GM13977 (cell line): ENCODE results near the gene NR1I2.

Source experiments
- DNase-seq: peaks from one replicate; pipeline ENCODE4 v3.0.0; 2012; ENCODE audit warnings: low spot score
- in situ Hi-C: fragments of 300-500 bp; cut with MboI; formaldehyde crosslinking; loops from one replicate; pipeline ENCODE4 v1.12.0; 2022; ENCODE audit warnings: low sequenced_read_pairs, low pct_unique_long_range_greater_than_20kb, mixed read lengths, inconsistent platforms; ENCODE audit not compliant: unreplicated experiment
- TF ChIP-seq, protein P1 (sequence below): IDR thresholded peaks from 2 replicates; pipeline ENCODE4 v1.5.1; 2012; ENCODE audit warnings: mild to moderate bottlenecking, control low read depth; ENCODE audit not compliant: insufficient read depth; ENCODE audit errors: extremely low read depth, missing control alignments

The NR1I2 gene

DNA sequence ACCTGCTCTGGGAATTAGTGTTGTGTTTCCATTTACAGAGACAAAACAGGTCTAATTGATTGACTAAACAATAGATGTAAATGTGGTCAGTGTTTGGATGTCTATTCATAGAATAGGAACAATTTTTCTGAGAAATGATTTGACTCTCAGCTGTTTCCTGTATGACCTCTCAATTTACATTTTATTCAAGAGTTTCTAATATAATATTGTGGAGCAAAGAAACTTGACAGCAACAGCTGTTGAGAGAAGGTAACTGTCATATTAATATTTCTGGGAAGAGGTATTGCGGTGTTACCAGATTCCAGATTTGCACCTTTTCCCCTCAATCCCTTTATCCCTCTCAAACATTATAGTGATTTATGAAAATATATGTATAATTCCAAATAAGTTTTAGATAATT lies 3.7 kb upstream of the NR1I2 start:
- TF ChIP-seq, protein P1, sequence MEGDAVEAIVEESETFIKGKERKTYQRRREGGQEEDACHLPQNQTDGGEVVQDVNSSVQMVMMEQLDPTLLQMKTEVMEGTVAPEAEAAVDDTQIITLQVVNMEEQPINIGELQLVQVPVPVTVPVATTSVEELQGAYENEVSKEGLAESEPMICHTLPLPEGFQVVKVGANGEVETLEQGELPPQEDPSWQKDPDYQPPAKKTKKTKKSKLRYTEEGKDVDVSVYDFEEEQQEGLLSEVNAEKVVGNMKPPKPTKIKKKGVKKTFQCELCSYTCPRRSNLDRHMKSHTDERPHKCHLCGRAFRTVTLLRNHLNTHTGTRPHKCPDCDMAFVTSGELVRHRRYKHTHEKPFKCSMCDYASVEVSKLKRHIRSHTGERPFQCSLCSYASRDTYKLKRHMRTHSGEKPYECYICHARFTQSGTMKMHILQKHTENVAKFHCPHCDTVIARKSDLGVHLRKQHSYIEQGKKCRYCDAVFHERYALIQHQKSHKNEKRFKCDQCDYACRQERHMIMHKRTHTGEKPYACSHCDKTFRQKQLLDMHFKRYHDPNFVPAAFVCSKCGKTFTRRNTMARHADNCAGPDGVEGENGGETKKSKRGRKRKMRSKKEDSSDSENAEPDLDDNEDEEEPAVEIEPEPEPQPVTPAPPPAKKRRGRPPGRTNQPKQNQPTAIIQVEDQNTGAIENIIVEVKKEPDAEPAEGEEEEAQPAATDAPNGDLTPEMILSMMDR: no peak
- in situ Hi-C loops: no loop called here
- no peak for DNase-seq

DNA sequence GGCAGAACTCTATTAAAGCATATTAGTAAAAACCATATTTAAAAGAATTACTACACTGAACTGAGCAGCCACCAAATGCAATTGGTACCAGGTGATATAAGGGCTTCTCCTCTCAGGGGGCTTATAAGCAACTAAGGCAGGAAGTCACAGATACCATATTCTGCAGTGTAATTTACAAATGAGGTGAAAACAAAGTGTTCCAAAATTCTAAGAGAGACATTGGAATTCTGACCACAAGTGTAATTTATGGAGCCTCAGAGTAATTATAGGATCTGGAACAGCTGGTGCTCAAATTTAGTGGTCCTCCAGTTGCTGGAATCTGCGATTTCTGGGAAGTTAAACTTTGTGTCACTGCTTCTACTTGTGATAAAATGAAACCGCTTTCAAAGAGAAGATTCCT lies 3.1 kb upstream of the NR1I2 start:
- TF ChIP-seq, protein P1: no peak
- DNase-seq: no peak
- in situ Hi-C loops: no loop called here

DNA sequence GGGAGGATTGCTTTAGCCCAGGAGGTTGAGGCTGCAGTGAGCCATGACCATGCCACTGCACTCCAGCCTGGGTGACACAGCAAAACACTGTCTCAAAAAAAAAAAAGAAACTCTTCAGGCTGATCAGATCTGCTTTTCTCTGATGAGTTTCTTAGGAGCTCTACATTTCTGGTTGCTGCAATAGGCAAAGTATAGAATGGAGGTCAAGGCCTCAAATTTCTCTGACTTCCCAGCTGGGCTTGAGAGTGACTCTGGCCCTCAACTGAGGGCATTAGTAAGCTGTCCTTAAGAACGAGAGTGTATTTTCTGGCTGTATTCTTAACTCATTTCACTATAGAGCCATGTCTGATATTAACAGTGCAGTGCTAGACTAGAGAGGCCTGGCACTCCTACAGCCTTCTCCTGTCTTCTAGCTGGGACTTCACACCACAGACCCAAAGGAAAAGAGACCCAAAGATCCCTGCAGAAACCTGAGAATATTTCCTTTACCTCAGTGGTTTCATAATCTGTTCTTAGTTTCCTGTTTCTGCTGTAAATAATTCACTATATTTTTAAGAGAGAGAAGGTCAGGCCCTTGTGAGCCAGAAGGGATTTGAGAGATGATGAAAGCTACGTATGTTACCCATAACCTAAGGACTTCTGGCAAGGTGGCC lies 2.0 kb upstream of the NR1I2 start:
- DNase-seq: no peak
- TF ChIP-seq, protein P1: no peak
- in situ Hi-C loops: no loop called here

DNA sequence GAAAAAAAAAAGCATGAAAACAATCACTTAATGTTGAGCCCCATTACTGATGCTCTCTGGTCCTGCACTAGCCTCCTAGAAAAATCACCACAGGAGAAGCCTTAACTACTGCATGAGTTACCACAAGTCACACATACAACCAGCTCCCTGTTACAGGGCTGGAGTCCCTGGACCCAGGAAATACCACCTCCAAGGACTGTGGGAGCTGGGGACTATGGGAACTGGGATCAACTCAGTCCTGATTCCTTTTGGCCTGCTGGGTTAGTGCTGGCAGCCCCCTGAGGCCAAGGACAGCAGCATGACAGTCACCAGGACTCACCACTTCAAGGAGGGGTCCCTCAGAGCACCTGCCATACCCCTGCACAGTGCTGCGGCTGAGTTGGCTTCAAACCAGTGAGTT lies 559 bp downstream of the NR1I2 start:
- TF ChIP-seq, protein P1: no peak
- in situ Hi-C loops: no loop called here
- DNase-seq: no peak

DNA sequence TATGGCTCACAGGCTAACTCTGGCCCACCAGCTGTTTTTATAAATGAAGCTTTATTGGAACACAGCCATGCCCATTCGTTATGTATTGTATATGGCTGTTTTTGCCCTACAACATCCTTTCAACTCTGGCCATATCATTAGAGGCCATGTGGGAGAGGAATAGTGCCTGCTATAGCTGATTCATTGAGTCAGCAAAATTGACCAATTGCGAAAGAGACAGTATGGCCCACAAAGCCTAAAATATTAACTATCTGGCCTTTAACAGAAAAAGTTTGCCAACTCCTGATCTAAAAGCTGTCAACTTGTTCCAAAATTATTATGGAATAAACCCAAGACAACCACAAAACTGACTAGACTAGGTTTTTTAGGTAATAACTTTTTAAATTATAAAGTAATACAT lies 1.4 kb downstream of the NR1I2 start:
- TF ChIP-seq, protein P1: no peak
- in situ Hi-C loops: no loop called here

DNA sequence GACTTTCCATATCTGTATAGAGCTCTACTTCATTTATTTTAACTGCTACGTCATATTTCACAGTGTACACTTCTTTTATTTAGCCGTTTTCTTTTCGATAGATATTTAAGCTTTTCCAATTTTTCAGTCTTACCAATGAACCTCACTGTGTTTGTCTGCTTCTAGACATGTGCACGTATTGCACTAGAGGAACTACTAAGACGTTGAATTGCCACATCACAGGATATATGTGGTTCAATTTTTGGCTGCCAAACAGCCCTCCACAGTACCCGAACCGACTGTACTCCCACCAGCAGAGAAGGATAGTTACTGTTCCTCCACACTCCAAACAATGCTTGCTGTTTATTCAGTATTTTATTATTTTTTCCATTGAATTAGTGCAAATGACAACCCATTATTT lies 2.0 kb downstream of the NR1I2 start:
- no peak for DNase-seq
- in situ Hi-C loops: no loop called here
- TF ChIP-seq, protein P1: no peak

More for the DNA sequence above, 1.4 kb downstream of the NR1I2 start:
- no peak for DNase-seq

DNA sequence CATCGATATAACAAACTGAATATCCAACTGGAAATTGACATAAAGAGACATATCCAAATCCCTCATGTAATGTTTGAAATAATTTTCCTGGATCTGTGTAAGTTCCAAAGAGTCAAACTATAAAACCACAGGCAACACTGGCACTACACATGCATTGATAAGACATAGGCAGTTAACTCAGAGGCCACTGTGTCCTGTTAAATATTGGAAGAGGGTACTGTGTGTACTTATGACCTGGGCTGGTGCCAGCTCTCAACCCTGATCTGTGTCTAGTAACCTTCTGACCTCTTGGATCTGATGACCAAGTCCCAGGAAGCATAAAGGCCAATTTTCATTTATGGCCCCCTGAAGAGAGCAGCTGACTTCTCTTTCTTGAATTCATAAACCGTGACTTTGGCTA lies 4.5 kb downstream of the NR1I2 start:
- in situ Hi-C loops: no loop called here
- TF ChIP-seq, protein P1: no peak
- DNase-seq: no peak
